ENCODE data around the gene RPS15. TPM values are rescaled to one million over a fixed set of nuclear protein-coding genes. Genes with fewer than 3 reads are reported as not detected.
A peak's percentile ranks its signal among the peaks of the same experiment; 100 is the strongest.

Gene RPS15
- total and polyA plus RNA-seq, 9 of the 15 experiments (the other 6 are each of a cell fraction or from before 2014, with no cell fraction given) = 605 to 2,791 (median 957) TPM

DNA sequence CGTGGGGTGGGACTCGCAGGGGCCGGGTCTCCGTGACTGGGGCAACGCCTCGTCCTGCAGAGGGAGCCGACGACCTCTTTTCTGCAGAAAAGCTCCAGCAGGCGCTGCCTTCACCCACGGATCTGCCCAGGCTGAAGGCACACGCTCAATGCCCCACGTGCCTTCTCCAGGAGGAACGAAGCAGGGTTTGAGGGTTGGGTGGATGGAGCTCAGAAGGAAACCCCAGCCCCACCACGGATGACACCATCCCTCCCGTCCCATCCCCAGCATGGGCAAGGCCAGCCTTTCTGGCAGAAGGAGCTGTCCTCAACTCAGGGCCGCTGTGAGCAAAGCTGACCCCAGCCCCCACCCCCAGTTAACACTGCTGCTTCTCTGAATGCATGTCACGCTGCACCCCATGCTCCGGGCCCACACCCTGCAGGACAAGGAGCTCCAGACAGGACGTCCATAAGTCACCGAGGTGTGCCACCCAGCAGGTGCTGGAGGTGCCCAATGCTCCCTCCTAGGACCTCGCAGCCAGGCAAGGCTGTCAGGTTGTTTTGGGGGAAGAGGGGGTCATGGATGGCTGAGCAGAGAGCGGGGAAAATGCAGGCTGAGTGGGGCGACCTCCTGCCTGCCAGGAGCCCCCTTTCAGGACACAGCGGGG is 33.4 kb downstream of the RPS15 start (continued):
- no peak for TF ChIP-seq MCM5 (IDR thresholded peaks at IDR 0.05; ENCODE audit: low read depth)

DNA sequence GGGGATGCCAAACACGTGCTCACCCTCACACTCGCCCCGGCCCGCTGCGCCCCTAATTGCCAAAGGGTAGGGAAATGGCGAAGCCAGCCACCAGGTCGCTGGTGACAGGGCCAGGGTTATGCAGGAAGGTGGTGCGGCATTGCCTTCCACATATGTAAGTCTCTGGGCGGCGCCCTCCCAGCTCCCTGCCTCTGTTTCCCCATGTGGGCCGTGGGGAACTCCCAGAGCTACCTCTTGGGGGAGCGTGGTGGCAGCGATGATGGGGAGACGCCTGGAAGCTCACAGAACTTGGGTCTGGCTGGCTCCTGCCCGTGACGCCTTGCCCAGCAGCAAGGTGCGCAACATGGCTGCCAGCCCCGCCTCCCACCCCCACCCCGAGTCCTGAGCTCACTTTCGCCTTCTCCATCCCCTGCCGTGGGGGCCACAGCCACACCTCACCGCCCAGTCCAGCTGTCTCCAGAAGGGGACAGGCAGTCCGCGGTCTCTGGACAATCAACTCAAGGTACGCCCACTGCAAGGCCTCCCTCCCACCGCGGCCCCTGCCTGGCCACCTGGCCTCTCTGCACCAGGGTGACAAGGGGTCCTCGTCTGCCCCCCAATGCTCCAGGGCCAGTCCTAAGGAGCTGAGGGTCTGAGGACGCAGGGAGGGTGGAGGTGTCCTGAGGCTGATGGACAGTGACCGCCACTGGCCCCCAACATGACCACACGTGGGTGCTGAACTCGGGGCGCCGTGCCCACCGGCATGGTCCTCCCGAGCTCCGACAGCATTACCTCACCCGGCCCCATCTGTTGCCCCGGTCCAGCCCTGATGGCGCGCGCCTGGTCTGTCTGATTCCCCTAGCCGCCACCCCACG is 34.3 kb downstream of the RPS15 start:
- peaks cover 32% of the 10 kb centered on the region; the same call in 2 of the 3 replicates for H3K36me3 ChIP-seq (ENCODE audit: control insufficient read depth, insufficient read depth, low read length)
- no peak overlapping the region for H3K27ac ChIP-seq (ENCODE audit: extremely low read depth, low read depth, low read length)
- WGBS (ENCODE audit: insufficient coverage, low coverage, missing lambda C conversion rate) = 75% methylated on average over 40 of the region's 44 CpGs
- ATAC-seq (no peak), FAIRE-seq (no peak), DNase-seq (ENCODE audit: extremely low read depth in 1 of 4, low spot score in 3 of 4) (no peak)
- peaks cover 8 to 87% of the 10 kb centered on the region in 2 experiments for H3K4me1 ChIP-seq (replicated peaks in 1 of 2; ENCODE audit: control insufficient read depth in 2 of 2, insufficient read depth in 2 of 2, low read length in 2 of 2)
- H3K9me1 ChIP-seq (ENCODE audit: control insufficient read depth, insufficient read depth, low read length) = no peaks in the 10 kb centered on the region
- H3K79me2 ChIP-seq (ENCODE audit: control insufficient read depth, insufficient read depth, low read length) = peaks cover 44% of the 10 kb centered on the region
- ChIA-PET POLR2A (interaction anchor here (1.4 to 1.9 kb wide), 4 partner anchors 13 to 30 kb away, joined by 6 to 10 read pairs (median 8); no protein-coding TSS in a partner anchor), CTCF (ENCODE audit: low intra/inter-chr PET ratio) (no interaction called here)
- H2AFZ ChIP-seq (ENCODE audit: low read depth, low read length) = no peak overlapping the region
- no peak overlapping the region for H3K4me2 ChIP-seq (ENCODE audit: insufficient read depth, low read length)
- in situ Hi-C loops (cut with MboI) = no loop called here
- H3K9me3 ChIP-seq (replicated peaks; ENCODE audit: control insufficient read depth, insufficient read depth, low read depth, low read length) = no peaks in the 10 kb centered on the region; the same call in 1 of the 2 replicates
- no TSS peak for BruUV-seq (replicated peaks)
- H3K27me3 ChIP-seq (ENCODE audit: control insufficient read depth in 2 of 2, insufficient read depth in 2 of 2, low read length in 2 of 2) = no peaks in the 10 kb centered on the region
- H3K4me3 ChIP-seq = no peak overlapping the region
- intact Hi-C loops (cut with micrococcal nuclease) = no loop called here
- H3K9ac ChIP-seq (ENCODE audit: insufficient read depth in 1 of 2, low read depth in 2 of 2, low read length in 2 of 2) = peak overlapping the region in 1 of 2 experiments; percentile 75; a peak in 2 of 4 replicates
- peaks cover 18% of the 10 kb centered on the region for H4K20me1 ChIP-seq (replicated peaks; ENCODE audit: control insufficient read depth, insufficient read depth, low read length)
- TF ChIP-seq ZKSCAN8 (CRISPR knock-in tag; IDR thresholded peaks at IDR 0.05) = no peak
- no peak for TF ChIP-seq GATA2 (CRISPR knock-in tag; IDR thresholded peaks at IDR 0.05)
- peak in 1 of 3 experiments; percentile 24 for TF ChIP-seq YY1 (IDR thresholded peaks at IDR 0.05; ENCODE audit: borderline replicate concordance in 1 of 3, control insufficient read depth in 1 of 3, extremely low read depth in 1 of 3, insufficient read depth in 3 of 3, insufficient read length in 1 of 3, insufficient replicate concordance in 2 of 3, low read depth in 1 of 3, low read length in 2 of 3)
- TF ChIP-seq HNRNPH1 (optimal IDR thresholded peaks at IDR 0.05; ENCODE audit: low read depth, low read length) = no peak
- TF ChIP-seq DACH1 (IDR thresholded peaks at IDR 0.05; ENCODE audit: partially characterized antibody) = no peak
- no peak for TF ChIP-seq ZNF224 (CRISPR knock-in tag; IDR thresholded peaks at IDR 0.05)
- TF ChIP-seq, protein P1, sequence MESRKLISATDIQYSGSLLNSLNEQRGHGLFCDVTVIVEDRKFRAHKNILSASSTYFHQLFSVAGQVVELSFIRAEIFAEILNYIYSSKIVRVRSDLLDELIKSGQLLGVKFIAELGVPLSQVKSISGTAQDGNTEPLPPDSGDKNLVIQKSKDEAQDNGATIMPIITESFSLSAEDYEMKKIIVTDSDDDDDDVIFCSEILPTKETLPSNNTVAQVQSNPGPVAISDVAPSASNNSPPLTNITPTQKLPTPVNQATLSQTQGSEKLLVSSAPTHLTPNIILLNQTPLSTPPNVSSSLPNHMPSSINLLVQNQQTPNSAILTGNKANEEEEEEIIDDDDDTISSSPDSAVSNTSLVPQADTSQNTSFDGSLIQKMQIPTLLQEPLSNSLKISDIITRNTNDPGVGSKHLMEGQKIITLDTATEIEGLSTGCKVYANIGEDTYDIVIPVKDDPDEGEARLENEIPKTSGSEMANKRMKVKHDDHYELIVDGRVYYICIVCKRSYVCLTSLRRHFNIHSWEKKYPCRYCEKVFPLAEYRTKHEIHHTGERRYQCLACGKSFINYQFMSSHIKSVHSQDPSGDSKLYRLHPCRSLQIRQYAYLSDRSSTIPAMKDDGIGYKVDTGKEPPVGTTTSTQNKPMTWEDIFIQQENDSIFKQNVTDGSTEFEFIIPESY (CRISPR knock-in tag; IDR thresholded peaks at IDR 0.05) = peak; percentile 64; the same call in 1 of the 2 replicates
- no peak for TF ChIP-seq ARHGAP35 (IDR thresholded peaks at IDR 0.05; ENCODE audit: partially characterized antibody)
- no peak for TF ChIP-seq LEF1 (IDR thresholded peaks at IDR 0.05)
- TF ChIP-seq POLR2G (IDR thresholded peaks at IDR 0.05; ENCODE audit: low read depth, low read length) = peak; percentile 52
- TF ChIP-seq FIP1L1 (IDR thresholded peaks at IDR 0.05; ENCODE audit: low read depth, low read length, poor library complexity, severe bottlenecking) = peak; percentile 58
- TF ChIP-seq, protein P2, sequence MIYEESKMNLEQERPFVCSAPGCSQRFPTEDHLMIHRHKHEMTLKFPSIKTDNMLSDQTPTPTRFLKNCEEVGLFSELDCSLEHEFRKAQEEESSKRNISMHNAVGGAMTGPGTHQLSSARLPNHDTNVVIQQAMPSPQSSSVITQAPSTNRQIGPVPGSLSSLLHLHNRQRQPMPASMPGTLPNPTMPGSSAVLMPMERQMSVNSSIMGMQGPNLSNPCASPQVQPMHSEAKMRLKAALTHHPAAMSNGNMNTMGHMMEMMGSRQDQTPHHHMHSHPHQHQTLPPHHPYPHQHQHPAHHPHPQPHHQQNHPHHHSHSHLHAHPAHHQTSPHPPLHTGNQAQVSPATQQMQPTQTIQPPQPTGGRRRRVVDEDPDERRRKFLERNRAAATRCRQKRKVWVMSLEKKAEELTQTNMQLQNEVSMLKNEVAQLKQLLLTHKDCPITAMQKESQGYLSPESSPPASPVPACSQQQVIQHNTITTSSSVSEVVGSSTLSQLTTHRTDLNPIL (CRISPR knock-in tag; IDR thresholded peaks at IDR 0.05) = no peak
- no peak for TF ChIP-seq ESRRB (CRISPR knock-in tag; IDR thresholded peaks at IDR 0.05; ENCODE audit: borderline replicate concordance)
- no peak for TF ChIP-seq JUNB (CRISPR knock-in tag; conservative IDR thresholded peaks at IDR 0.05)
- TF ChIP-seq POLR2A (conservative IDR thresholded peaks at IDR 0.05) = peak; percentile 14; the same call in 1 of the 2 replicates

Measured in K562 (cell line).